HK-2 (cell line): ENCODE results near the gene SLC25A13.
"Not testable (repeated sequence)": the region's sequence is repeated elsewhere in the genome, so short reads cannot be mapped to it uniquely, and the experiment has no call there.

Experiments used
- DNase-seq: peaks from one replicate; pipeline ENCODE4 v3.0.0-alpha.2; 2018; ENCODE audit not compliant: unreplicated experiment

SLC25A13 gene

GRCh38 chr7:96321658-96322372, at the start of gene SLC25A13:
TSS of gene SLC25A13 (minus strand) at chr7:96322098. CDS start at chr7:96321956, 142 bp downstream.
- DNase-seq, result peak; percentile 95

- DNase-seq, result not testable (repeated sequence)
Observed at GRCh38 chr7:96365916-96366315, 44.0 kb upstream of the SLC25A13 start.

- no peak for DNase-seq
Observed at GRCh38 chr7:96361116-96361857, 39.4 kb upstream of the SLC25A13 start.

- no peak for DNase-seq
Observed at GRCh38 chr7:96359876-96360275, 38.0 kb upstream of the SLC25A13 start.

GRCh38 chr7:96358236-96358971, 36.5 kb upstream of the SLC25A13 start:
- not testable (repeated sequence) for DNase-seq

- no peak for DNase-seq
Observed at GRCh38 chr7:96355990-96356506, 34.1 kb upstream of the SLC25A13 start.

GRCh38 chr7:96354881-96355280, 33.0 kb upstream of the SLC25A13 start:
- DNase-seq, result no peak

- no peak for DNase-seq
Observed at GRCh38 chr7:96349572-96349971, 27.7 kb upstream of the SLC25A13 start.

- DNase-seq, result no peak
Observed at GRCh38 chr7:96347471-96347870, 25.6 kb upstream of the SLC25A13 start.

- DNase-seq, result no peak
Observed at GRCh38 chr7:96346293-96346953, 24.5 kb upstream of the SLC25A13 start.

GRCh38 chr7:96344236-96344635, 22.3 kb upstream of the SLC25A13 start:
- DNase-seq, result no peak

- DNase-seq, result no peak
Observed at GRCh38 chr7:96342049-96342448, 20.2 kb upstream of the SLC25A13 start.

- DNase-seq, result no peak
Observed at GRCh38 chr7:96337519-96337918, 15.6 kb upstream of the SLC25A13 start.

GRCh38 chr7:96332325-96332724, 10.4 kb upstream of the SLC25A13 start:
- DNase-seq, result no peak

- DNase-seq, result no peak
Observed at GRCh38 chr7:96331775-96332174, 9.9 kb upstream of the SLC25A13 start.

GRCh38 chr7:96331233-96331632, 9.3 kb upstream of the SLC25A13 start:
- DNase-seq, result no peak

- no peak for DNase-seq
Observed at GRCh38 chr7:96330193-96330592, 8.3 kb upstream of the SLC25A13 start.

GRCh38 chr7:96329241-96329640, 7.3 kb upstream of the SLC25A13 start:
- no peak for DNase-seq

- DNase-seq, result no peak
Observed at GRCh38 chr7:96328016-96328415, 6.1 kb upstream of the SLC25A13 start.

GRCh38 chr7:96327429-96327828, 5.5 kb upstream of the SLC25A13 start:
- no peak for DNase-seq

- DNase-seq, result not testable (repeated sequence)
Observed at GRCh38 chr7:96326752-96327151, 4.9 kb upstream of the SLC25A13 start.
